Stimulated activated CD8-positive, alpha-beta memory T cell treated with anti-CD3 and anti-CD28 coated beads, Interleukin-15, amount 100 ng/mL, for 48 hours (primary cell): ENCODE data around the gene ZNF747.
"Not testable (repeated sequence)": the region's sequence is repeated elsewhere in the genome, so short reads cannot be mapped to it uniquely, and the experiment has no call there.

Experiments
- DNase-seq, 2 donors: peaks; one replicate each; pipeline ENCODE4 v3.0.0-alpha.2; 2020; ENCODE audit warnings: low read depth in 2 of 2

Gene ZNF747

GRCh38 chr16:30535106-30535776 lies 583 bp upstream of the ZNF747 start:
- no peak for DNase-seq

GRCh38 chr16:30533748-30534367 lies 800 bp downstream of the ZNF747 start:
- DNase-seq, result no peak

- DNase-seq, result no peak
These were observed 1.5 kb downstream of the ZNF747 start for GRCh38 chr16:30533146-30533522.

- no peak for DNase-seq
These were observed 2.1 kb downstream of the ZNF747 start for GRCh38 chr16:30532285-30533145.

- DNase-seq, result no peak
These were observed 4.3 kb downstream of the ZNF747 start for GRCh38 chr16:30530163-30531037.

GRCh38 chr16:30528799-30529457 lies 5.7 kb downstream of the ZNF747 start:
- no peak for DNase-seq

- DNase-seq, result no peak
These were observed 7.0 kb downstream of the ZNF747 start for GRCh38 chr16:30527635-30528178.

- peak; percentile 96 for DNase-seq
These were observed 7.6 kb downstream of the ZNF747 start for GRCh38 chr16:30526823-30527634.

- DNase-seq, result no peak
These were observed 8.4 kb downstream of the ZNF747 start, which contains the start of gene ZNF768 for GRCh38 chr16:30526137-30526822. Gene ZNF768 (minus strand): TSS chr16:30526566. CDS start chr16:30526413, 153 bp downstream.

GRCh38 chr16:30525844-30526136 lies 8.9 kb downstream of the ZNF747 start:
- DNase-seq, result no peak

- DNase-seq, result no peak
These were observed 9.8 kb downstream of the ZNF747 start for GRCh38 chr16:30524575-30525568.

GRCh38 chr16:30523768-30524574 lies 10.7 kb downstream of the ZNF747 start:
- no peak for DNase-seq

- not testable (repeated sequence) for DNase-seq
These were observed 11.8 kb downstream of the ZNF747 start for GRCh38 chr16:30522702-30523463.

- DNase-seq, result no peak
These were observed 12.6 kb downstream of the ZNF747 start for GRCh38 chr16:30521873-30522641.

- no peak for DNase-seq
These were observed 13.2 kb downstream of the ZNF747 start for GRCh38 chr16:30521476-30521872.
